Subcutaneous adipose tissue (tissue), 4 donors: ENCODE data around the gene ARHGAP6. TPM values are rescaled to one million over a fixed set of nuclear protein-coding genes. Genes with fewer than 3 reads are reported as not detected.

ENCODE experiments used
- CTCF ChIP-seq: fragments of 450-650 bp; IDR thresholded peaks from one replicate; pipeline ENCODE4 v1.5.1; 2016; ENCODE audit warnings: low read depth, mild to moderate bottlenecking, control low read depth, antibody characterized with exemption, moderate library complexity
- total RNA-seq, 4 donors: library from RNA; depleted of rRNA; stranded (reverse); fragments of >200 nt; gene quantifications; one replicate each; pipeline ENCODE4 v1.1.0, GENCODE V29; 2016

Gene ARHGAP6
- total RNA-seq, 4 donors from 2014 or later: 20.7 to 40.3 (median 30.7) TPM

DNA sequence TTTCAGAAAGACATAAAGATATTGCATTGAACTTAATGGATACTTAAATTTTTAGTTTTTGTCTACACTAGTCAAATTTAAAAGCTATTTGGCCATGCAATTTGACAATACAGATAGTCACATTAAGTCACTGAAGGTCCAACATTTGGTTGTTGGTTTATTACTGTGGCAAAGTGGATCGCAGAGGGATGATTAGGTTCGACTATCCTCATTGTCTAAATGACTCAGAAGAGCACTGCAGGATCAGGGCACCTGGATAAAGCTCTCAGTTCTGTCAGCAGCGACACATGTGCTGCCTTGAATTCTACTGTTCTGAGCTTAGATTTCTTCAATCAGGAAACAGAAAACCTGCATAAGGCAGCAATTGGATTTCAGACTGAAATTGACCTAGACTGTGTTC lies 241.8 kb downstream of the ARHGAP6 start:
- no peak for TF ChIP-seq CTCF

DNA sequence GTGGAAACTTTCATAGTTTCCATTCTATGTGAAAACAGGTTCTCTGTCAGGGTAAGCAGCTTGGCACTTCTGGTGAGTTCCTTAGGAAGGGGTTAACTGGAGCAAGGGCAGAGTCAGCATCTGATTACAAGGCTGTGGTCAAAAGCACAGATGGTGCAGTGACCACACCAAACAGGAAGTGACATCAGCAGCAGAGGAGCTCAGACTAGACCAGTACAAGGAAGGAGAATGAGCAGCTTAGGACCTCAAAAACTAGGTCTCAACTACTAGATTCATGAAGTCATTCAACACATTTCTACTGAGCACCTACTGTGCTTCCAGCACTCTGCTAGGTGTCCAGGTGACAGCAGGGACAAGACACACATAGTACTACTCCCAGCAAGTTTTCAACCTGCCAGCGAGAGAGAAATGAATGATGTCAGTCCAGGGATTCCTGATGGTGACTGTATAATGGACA lies 242.3 kb downstream of the ARHGAP6 start:
- no peak for TF ChIP-seq CTCF

- TF ChIP-seq CTCF: no peak
Observed at GRCh38 chrX:11422525-11422857, 243.2 kb downstream of the ARHGAP6 start.

- no peak for TF ChIP-seq CTCF
Observed at GRCh38 chrX:11421805-11422524, 243.8 kb downstream of the ARHGAP6 start.

- no peak for TF ChIP-seq CTCF
Observed at GRCh38 chrX:11420851-11421250, 244.9 kb downstream of the ARHGAP6 start.

DNA sequence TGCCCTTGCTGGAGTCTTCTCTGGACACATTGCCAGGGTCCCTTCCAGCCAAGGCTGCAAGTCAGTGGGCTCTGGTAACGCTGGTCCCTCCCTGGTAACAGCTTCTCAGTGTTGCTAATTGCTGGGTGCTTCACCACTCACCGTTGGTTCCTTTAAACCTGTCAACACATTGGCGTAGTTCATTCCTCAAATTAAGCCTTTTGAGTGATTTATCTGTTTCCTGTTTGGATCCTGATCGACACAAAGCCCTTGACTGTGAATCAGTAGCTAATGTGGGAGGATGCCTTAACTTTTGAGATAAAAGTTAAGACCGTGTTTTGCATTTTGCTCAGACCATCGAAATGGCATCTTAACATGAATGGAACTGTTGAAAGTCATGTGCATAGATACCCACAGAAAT lies 246.6 kb downstream of the ARHGAP6 start:
- no peak for TF ChIP-seq CTCF

DNA sequence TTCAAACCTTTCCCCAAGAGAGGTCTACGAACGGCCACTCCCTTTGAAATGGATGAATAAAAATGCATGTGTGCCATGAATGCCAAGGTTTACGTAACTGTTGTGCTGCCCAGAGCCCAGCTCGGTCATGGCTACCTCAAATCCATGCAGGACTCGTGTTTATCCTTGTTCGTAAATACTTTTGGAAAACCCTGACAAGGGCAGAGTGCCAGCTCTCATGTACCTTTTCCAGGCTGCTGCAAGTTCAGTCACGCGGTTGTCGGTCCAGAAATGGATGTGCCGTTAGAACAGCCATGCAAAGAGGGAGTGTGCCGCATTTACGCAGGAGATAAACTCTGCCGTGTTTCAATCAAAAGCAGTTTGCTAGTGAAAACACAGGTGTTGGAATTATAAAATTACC lies 249.1 kb downstream of the ARHGAP6 start:
- TF ChIP-seq CTCF: no peak
